Fibroblast of the aortic adventitia (primary cell): ENCODE results near the gene TMEFF1. TPM values are rescaled to one million over a fixed set of nuclear protein-coding genes. Genes with fewer than 3 reads are reported as not detected.

Experiments
- DNase-seq: peaks from one replicate; pipeline ENCODE4 v3.0.0-alpha.2; 2010; ENCODE audit warnings: low read depth
- H3K4me3 ChIP-seq: 2 replicates; pipeline ENCODE4 v1.5.1; 2011; ENCODE audit warnings: low read depth, mild to moderate bottlenecking, control low read depth, low read length, moderate library complexity
- CTCF ChIP-seq: IDR thresholded peaks from 2 replicates; pipeline ENCODE4 v1.5.1; 2011; ENCODE audit warnings: mild to moderate bottlenecking, low read length, control low read depth, inconsistent platforms; ENCODE audit not compliant: insufficient read depth
- total RNA-seq: library from RNA; depleted of rRNA; stranded (reverse); fragments of >200 nt; gene quantifications from 2 replicates; pipeline ENCODE4 v1.2.3, GENCODE V29; 2012; ENCODE audit warnings: low replicate concordance

The TMEFF1 gene
- total RNA-seq, 1 donor = 1.3 TPM

- TF ChIP-seq CTCF = no peak
- DNase-seq = peak; percentile 39
- H3K4me3 ChIP-seq = no peak overlapping the region
Observed at GRCh38 chr9:100466171-100466828, 6.6 kb upstream of the TMEFF1 start.

GRCh38 chr9:100466829-100467221 lies 6.1 kb upstream of the TMEFF1 start:
- no peak for DNase-seq

GRCh38 chr9:100468041-100468440 lies 4.9 kb upstream of the TMEFF1 start:
- no peak for DNase-seq
- TF ChIP-seq CTCF = no peak
- no peak overlapping the region for H3K4me3 ChIP-seq

More at GRCh38 chr9:100466829-100467221, 6.1 kb upstream of the TMEFF1 start:
- no peak overlapping the region for H3K4me3 ChIP-seq
- TF ChIP-seq CTCF = no peak

- no peak for TF ChIP-seq CTCF
- peak overlapping the region; percentile 74 for H3K4me3 ChIP-seq
- DNase-seq = no peak
Observed at GRCh38 chr9:100472268-100472667, 681 bp upstream of the TMEFF1 start.

GRCh38 chr9:100473276-100474081 lies 530 bp downstream of the TMEFF1 start:
- peak; percentile 16 for DNase-seq
- H3K4me3 ChIP-seq = peak overlapping the region; percentile 74
- no peak for TF ChIP-seq CTCF

GRCh38 chr9:100474082-100474923 lies 1.4 kb downstream of the TMEFF1 start:
- peak overlapping the region; percentile 74 for H3K4me3 ChIP-seq
- TF ChIP-seq CTCF = no peak
- DNase-seq = no peak
